ENCODE results near the gene RBP3. TPM values are rescaled to one million over a fixed set of nuclear protein-coding genes. Genes with fewer than 3 reads are reported as not detected.

Gene RBP3
- total and polyA plus RNA-seq, 2 donors (not counting 1 experiment from before 2014, with no cell fraction given) = not detected

- Histone ChIP-seq H3K9ac (ENCODE audit: insufficient read depth, low read length) (no peak overlapping the region), H3K4me3 (replicated peaks in 1 of 4; ENCODE audit: control extremely low read depth in 1 of 4, insufficient read depth in 1 of 4, low read depth in 3 of 4, low read length in 4 of 4) (no peak overlapping the region), H4K20me1 (ENCODE audit: control insufficient read depth, extremely low read depth, insufficient read depth, low read length) (no peaks in the 10 kb centered on the region), H3K27ac (ENCODE audit: insufficient read depth, low read length) (no peak overlapping the region), H3K79me2 (ENCODE audit: control insufficient read depth, insufficient read depth, low read length) (no peaks in the 10 kb centered on the region), H3K9me3 (ENCODE audit: control insufficient read depth, insufficient read depth, low read depth, low read length) (no peaks in the 10 kb centered on the region), H3K27me3 (ENCODE audit: control insufficient read depth, insufficient read depth, low read length) (no peaks in the 10 kb centered on the region), H3K36me3 (ENCODE audit: control insufficient read depth, insufficient read depth, low read length) (no peaks in the 10 kb centered on the region), H2AFZ (ENCODE audit: low read length) (no peak overlapping the region), H3K4me1 (ENCODE audit: control insufficient read depth, extremely low read depth, insufficient read depth, low read length) (peaks cover 16% of the 10 kb centered on the region), H3K4me2 (ENCODE audit: extremely low read depth, insufficient read depth, low read length) (no peak overlapping the region)
- no peak for DNase-seq (ENCODE audit: low read depth in 2 of 2)
- TF ChIP-seq CTCF (conservative IDR thresholded peaks at IDR 0.05 in 1 of 2, IDR thresholded peaks at IDR 0.05 in 1 of 2; ENCODE audit: low read depth in 1 of 2, low read length in 2 of 2) (no peak), EZH2 (IDR thresholded peaks at IDR 0.05; ENCODE audit: low read length, missing control alignments) (no peak)
These were observed 57.8 kb downstream of the RBP3 start for GRCh38 chr10:47405857-47406547.

GRCh38 chr10:47406548-47406869 lies 58.3 kb downstream of the RBP3 start:
- Histone ChIP-seq H3K27ac (ENCODE audit: insufficient read depth, low read length) (no peak overlapping the region), H3K79me2 (ENCODE audit: control insufficient read depth, insufficient read depth, low read length) (no peaks in the 10 kb centered on the region), H4K20me1 (ENCODE audit: control insufficient read depth, extremely low read depth, insufficient read depth, low read length) (no peaks in the 10 kb centered on the region), H3K4me2 (ENCODE audit: extremely low read depth, insufficient read depth, low read length) (no peak overlapping the region), H3K9me3 (ENCODE audit: control insufficient read depth, insufficient read depth, low read depth, low read length) (no peaks in the 10 kb centered on the region), H3K27me3 (ENCODE audit: control insufficient read depth, insufficient read depth, low read length) (no peaks in the 10 kb centered on the region), H3K36me3 (ENCODE audit: control insufficient read depth, insufficient read depth, low read length) (no peaks in the 10 kb centered on the region), H2AFZ (ENCODE audit: low read length) (no peak overlapping the region), H3K4me1 (ENCODE audit: control insufficient read depth, extremely low read depth, insufficient read depth, low read length) (peaks cover 16% of the 10 kb centered on the region), H3K9ac (ENCODE audit: insufficient read depth, low read length) (no peak overlapping the region), H3K4me3 (replicated peaks in 1 of 4; ENCODE audit: control extremely low read depth in 1 of 4, insufficient read depth in 1 of 4, low read depth in 3 of 4, low read length in 4 of 4) (no peak overlapping the region)
- DNase-seq (ENCODE audit: low read depth in 2 of 2) = no peak
- TF ChIP-seq EZH2 (IDR thresholded peaks at IDR 0.05; ENCODE audit: low read length, missing control alignments) (no peak), CTCF (conservative IDR thresholded peaks at IDR 0.05 in 1 of 2, IDR thresholded peaks at IDR 0.05 in 1 of 2; ENCODE audit: low read depth in 1 of 2, low read length in 2 of 2) (no peak)

GRCh38 chr10:47406870-47407691 lies 58.9 kb downstream of the RBP3 start:
- DNase-seq (ENCODE audit: low read depth in 2 of 2) = peak; percentile 64 to 88
- Histone ChIP-seq H3K36me3 (ENCODE audit: control insufficient read depth, insufficient read depth, low read length) (no peaks in the 10 kb centered on the region), H3K9me3 (ENCODE audit: control insufficient read depth, insufficient read depth, low read depth, low read length) (no peaks in the 10 kb centered on the region), H4K20me1 (ENCODE audit: control insufficient read depth, extremely low read depth, insufficient read depth, low read length) (no peaks in the 10 kb centered on the region), H3K79me2 (ENCODE audit: control insufficient read depth, insufficient read depth, low read length) (no peaks in the 10 kb centered on the region), H3K27ac (ENCODE audit: insufficient read depth, low read length) (no peak overlapping the region), H3K27me3 (ENCODE audit: control insufficient read depth, insufficient read depth, low read length) (peaks cover 4% of the 10 kb centered on the region), H3K4me1 (ENCODE audit: control insufficient read depth, extremely low read depth, insufficient read depth, low read length) (peaks cover 16% of the 10 kb centered on the region), H3K4me3 (replicated peaks in 1 of 4; ENCODE audit: control extremely low read depth in 1 of 4, insufficient read depth in 1 of 4, low read depth in 3 of 4, low read length in 4 of 4) (no peak overlapping the region), H2AFZ (ENCODE audit: low read length) (no peak overlapping the region), H3K9ac (ENCODE audit: insufficient read depth, low read length) (no peak overlapping the region), H3K4me2 (ENCODE audit: extremely low read depth, insufficient read depth, low read length) (no peak overlapping the region)
- TF ChIP-seq EZH2 (IDR thresholded peaks at IDR 0.05; ENCODE audit: low read length, missing control alignments) = no peak
- TF ChIP-seq CTCF (conservative IDR thresholded peaks at IDR 0.05 in 1 of 2, IDR thresholded peaks at IDR 0.05 in 1 of 2; ENCODE audit: low read depth in 1 of 2, low read length in 2 of 2) = no peak

Data from fibroblast of lung (primary cell).